ENCODE data around the gene ARMC5. TPM values are rescaled to one million over a fixed set of nuclear protein-coding genes. Genes with fewer than 3 reads are reported as not detected.
A peak's percentile ranks its signal among the peaks of the same experiment; 100 is the strongest.

The ARMC5 gene
- total and polyA plus RNA-seq, 2 experiments from 2014 or later, result 7.0 to 11.2 TPM

- no peak for TF ChIP-seq EZH2phosphoT487 (IDR thresholded peaks at IDR 0.05; ENCODE audit: insufficient read depth, low read depth)
- no peak for TF ChIP-seq EZH2 (IDR thresholded peaks at IDR 0.05; ENCODE audit: insufficient read depth, poor library complexity, severe bottlenecking)
- H3K4me3 ChIP-seq, result no peak overlapping the region
- H3K27ac ChIP-seq, result peak overlapping the region; percentile 94
- no peaks in the 10 kb centered on the region for H3K9me2 ChIP-seq (ENCODE audit: insufficient read depth)
- 0 out of 2 replicates have a peak overlapping the region, but pooled peaks have one; percentile 3 for H2AFZ ChIP-seq
- H3F3A ChIP-seq (ENCODE audit: insufficient read depth), result peaks cover 33% of the 10 kb centered on the region
- peak; percentile 89 for DNase-seq
- 50 to 53% methylated on average over 11 of the region's 11 CpGs for WGBS, 2 experiments (ENCODE audit: low coverage in 1 of 2, low lambda C conversion rate in 2 of 2, missing lambda C conversion rate in 2 of 2)
- no peaks in the 10 kb centered on the region for H3K9me3 ChIP-seq (ENCODE audit: low read depth)
- H3K79me2 ChIP-seq (ENCODE audit: insufficient read depth), result peaks cover 35% of the 10 kb centered on the region
- H3K36me3 ChIP-seq (ENCODE audit: low read depth), result no peaks in the 10 kb centered on the region
- no peaks in the 10 kb centered on the region for H3K27me3 ChIP-seq (replicated peaks; ENCODE audit: insufficient read depth)
- peak overlapping the region; percentile 49 for H3K4me2 ChIP-seq (ENCODE audit: unreplicated experiment)
- H3K4me1 ChIP-seq (ENCODE audit: insufficient read depth), result peaks cover 45% of the 10 kb centered on the region
- in situ Hi-C loops (cut with MboI), result no loop called here
- H4K20me1 ChIP-seq (ENCODE audit: insufficient read depth), result no peaks in the 10 kb centered on the region
- peak overlapping the region; percentile 64 for H3K9ac ChIP-seq
These were observed 7.5 kb upstream of the ARMC5 start for GRCh38 chr16:31451681-31452351.

GRCh38 chr16:31452631-31453106 lies 6.6 kb upstream of the ARMC5 start:
- WGBS, 2 experiments (ENCODE audit: low coverage in 1 of 2, low lambda C conversion rate in 2 of 2, missing lambda C conversion rate in 2 of 2), result 29 to 41% methylated on average over 2 to 3 of the region's 3 CpGs
- in situ Hi-C loops (cut with MboI), result no loop called here
- H3K9me3 ChIP-seq (ENCODE audit: low read depth), result no peaks in the 10 kb centered on the region
- H3K9ac ChIP-seq, result peak overlapping the region; percentile 70
- H2AFZ ChIP-seq, result peak overlapping the region; percentile 30; the same call in 1 of the 2 replicates
- H3K4me2 ChIP-seq (ENCODE audit: unreplicated experiment), result peak overlapping the region; percentile 49
- no peaks in the 10 kb centered on the region for H4K20me1 ChIP-seq (ENCODE audit: insufficient read depth)
- no peaks in the 10 kb centered on the region for H3K36me3 ChIP-seq (ENCODE audit: low read depth)
- H3K27ac ChIP-seq, result peak overlapping the region; percentile 94
- H3F3A ChIP-seq (ENCODE audit: insufficient read depth), result peaks cover 33% of the 10 kb centered on the region
- peak; percentile 91 for DNase-seq
- H3K4me1 ChIP-seq (ENCODE audit: insufficient read depth), result peaks cover 54% of the 10 kb centered on the region
- no peaks in the 10 kb centered on the region for H3K27me3 ChIP-seq (replicated peaks; ENCODE audit: insufficient read depth)
- no peak for TF ChIP-seq EZH2 (IDR thresholded peaks at IDR 0.05; ENCODE audit: insufficient read depth, poor library complexity, severe bottlenecking)
- no peak for TF ChIP-seq EZH2phosphoT487 (IDR thresholded peaks at IDR 0.05; ENCODE audit: insufficient read depth, low read depth)
- H3K79me2 ChIP-seq (ENCODE audit: insufficient read depth), result peaks cover 44% of the 10 kb centered on the region
- no peaks in the 10 kb centered on the region for H3K9me2 ChIP-seq (ENCODE audit: insufficient read depth)
- peak overlapping the region; percentile 52 for H3K4me3 ChIP-seq

DNA sequence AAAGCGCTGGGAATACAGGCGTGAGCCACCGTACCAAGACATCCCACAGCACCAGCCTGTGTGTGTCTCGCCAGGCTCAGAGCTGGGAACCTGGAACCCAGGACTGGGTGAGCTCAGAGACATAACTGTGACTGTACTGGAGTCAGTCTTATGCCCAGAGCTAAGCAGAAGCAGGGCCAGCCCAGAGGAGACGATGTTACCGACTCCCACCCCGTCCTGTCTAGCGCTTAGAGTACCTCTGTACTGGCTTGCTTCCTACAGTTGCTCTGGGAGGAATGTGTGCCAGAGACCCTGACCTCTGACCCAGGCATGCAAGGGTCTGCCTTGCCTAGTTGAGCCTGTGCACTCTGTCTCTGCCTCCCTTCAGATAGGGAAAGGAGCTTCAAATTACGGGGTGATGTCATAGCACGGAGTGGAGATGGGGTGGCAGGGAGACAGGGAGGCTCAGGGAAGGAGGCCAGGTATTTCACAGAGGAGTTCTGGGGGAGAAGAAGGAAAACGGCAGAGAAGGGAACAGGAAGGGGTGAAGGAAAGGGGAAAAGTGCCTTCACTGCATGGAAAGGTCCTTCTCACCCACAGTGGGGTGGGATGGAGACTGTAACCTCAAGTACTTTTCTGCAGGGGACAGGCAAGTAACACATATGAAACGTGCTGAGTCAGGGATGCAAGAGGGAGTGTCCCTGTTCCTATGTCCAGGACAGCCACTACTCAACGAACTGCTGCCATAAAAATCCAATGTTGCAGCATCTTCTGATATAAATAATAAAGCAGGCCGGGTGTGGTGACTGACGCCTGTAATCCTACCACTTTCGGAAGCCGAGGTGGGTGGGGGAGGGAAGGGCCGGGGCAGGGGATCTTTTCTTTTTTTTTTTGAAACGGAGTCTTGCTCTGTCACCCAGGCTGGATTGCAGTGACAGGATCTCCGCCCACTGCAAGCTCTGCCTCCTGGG lies 5.8 kb upstream of the ARMC5 start:
- Histone ChIP-seq H3K9me2 (ENCODE audit: insufficient read depth) (no peaks in the 10 kb centered on the region), H3K4me1 (ENCODE audit: insufficient read depth) (peaks cover 56% of the 10 kb centered on the region)

DNA sequence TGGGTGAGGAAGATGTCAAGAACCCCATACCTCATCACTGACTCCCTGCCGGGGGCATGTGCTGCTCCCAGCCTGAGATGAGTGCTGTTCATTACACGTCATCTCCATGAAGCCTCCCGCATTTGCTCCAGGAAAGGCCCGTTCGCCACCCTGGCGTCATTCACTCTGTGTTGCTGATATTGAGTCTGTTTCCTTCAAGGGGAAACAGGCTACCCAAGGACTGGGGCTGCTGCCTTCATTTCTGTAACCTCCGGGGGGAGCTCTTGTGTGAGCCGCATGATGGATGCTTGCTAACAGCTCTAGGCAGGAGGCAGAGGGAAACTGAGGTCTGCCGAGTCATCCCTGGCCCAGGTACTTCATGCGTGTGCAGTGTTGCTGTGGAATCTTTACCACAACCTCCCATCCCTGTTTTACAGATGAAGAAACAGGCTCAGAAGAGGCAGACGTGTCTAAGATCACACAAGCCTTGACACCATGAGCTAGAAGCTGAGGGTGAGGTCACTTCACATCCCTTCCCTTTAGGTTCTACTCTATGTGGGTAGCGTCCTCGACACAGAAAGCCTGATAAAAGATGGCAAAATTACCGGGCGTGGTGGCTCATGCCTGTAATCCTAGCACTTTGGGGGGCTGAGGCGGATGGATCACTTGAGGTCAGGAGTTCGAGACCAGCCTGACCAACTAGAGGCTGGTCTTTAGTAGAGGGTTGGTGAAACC lies 3.5 kb upstream of the ARMC5 start:
- no peak overlapping the region for H3K27ac ChIP-seq
- WGBS, 2 experiments (ENCODE audit: low coverage in 1 of 2, low lambda C conversion rate in 2 of 2, missing lambda C conversion rate in 2 of 2), result 83% methylated on average over 17 of the region's 17 CpGs
- H3K9ac ChIP-seq, result no peak overlapping the region
- H4K20me1 ChIP-seq (ENCODE audit: insufficient read depth), result no peaks in the 10 kb centered on the region
- peaks cover 63% of the 10 kb centered on the region for H3K4me1 ChIP-seq (ENCODE audit: insufficient read depth)
- DNase-seq, result no peak
- in situ Hi-C loops (cut with MboI), result no loop called here
- H3K9me3 ChIP-seq (ENCODE audit: low read depth), result no peaks in the 10 kb centered on the region
- no peak overlapping the region for H2AFZ ChIP-seq
- no peaks in the 10 kb centered on the region for H3K36me3 ChIP-seq (ENCODE audit: low read depth)
- H3K27me3 ChIP-seq (replicated peaks; ENCODE audit: insufficient read depth), result no peaks in the 10 kb centered on the region
- no peak overlapping the region for H3K4me3 ChIP-seq
- H3K79me2 ChIP-seq (ENCODE audit: insufficient read depth), result peaks cover 53% of the 10 kb centered on the region
- TF ChIP-seq EZH2 (IDR thresholded peaks at IDR 0.05; ENCODE audit: insufficient read depth, poor library complexity, severe bottlenecking) (no peak), EZH2phosphoT487 (IDR thresholded peaks at IDR 0.05; ENCODE audit: insufficient read depth, low read depth) (no peak)
- H3K9me2 ChIP-seq (ENCODE audit: insufficient read depth), result no peaks in the 10 kb centered on the region
- no peak overlapping the region for H3K4me2 ChIP-seq (ENCODE audit: unreplicated experiment)
- H3F3A ChIP-seq (ENCODE audit: insufficient read depth), result peaks cover 42% of the 10 kb centered on the region

More for the DNA sequence above, 5.8 kb upstream of the ARMC5 start:
- peak overlapping the region; percentile 70 for H3K9ac ChIP-seq
- H3K27ac ChIP-seq, result peak overlapping the region; percentile 94
- TF ChIP-seq EZH2 (IDR thresholded peaks at IDR 0.05; ENCODE audit: insufficient read depth, poor library complexity, severe bottlenecking) (no peak), EZH2phosphoT487 (IDR thresholded peaks at IDR 0.05; ENCODE audit: insufficient read depth, low read depth) (no peak)
- no peaks in the 10 kb centered on the region for H3K27me3 ChIP-seq (replicated peaks; ENCODE audit: insufficient read depth)
- peak overlapping the region; percentile 52 for H3K4me3 ChIP-seq
- peaks cover 33% of the 10 kb centered on the region for H3F3A ChIP-seq (ENCODE audit: insufficient read depth)
- H2AFZ ChIP-seq, result no peak overlapping the region; the same call in 1 of the 2 replicates
- 11 to 13% methylated on average over 17 to 20 of the region's 20 CpGs for WGBS, 2 experiments (ENCODE audit: low coverage in 1 of 2, low lambda C conversion rate in 2 of 2, missing lambda C conversion rate in 2 of 2)
- peaks cover 52% of the 10 kb centered on the region for H3K79me2 ChIP-seq (ENCODE audit: insufficient read depth)
- no peaks in the 10 kb centered on the region for H3K36me3 ChIP-seq (ENCODE audit: low read depth)
- H4K20me1 ChIP-seq (ENCODE audit: insufficient read depth), result no peaks in the 10 kb centered on the region
- H3K9me3 ChIP-seq (ENCODE audit: low read depth), result no peaks in the 10 kb centered on the region
- DNase-seq, result peak; percentile 75
- peak overlapping the region; percentile 49 for H3K4me2 ChIP-seq (ENCODE audit: unreplicated experiment)
- in situ Hi-C loops (cut with MboI), result no loop called here
